ENCODE measurements around the gene RDH12.
"Not testable (repeated sequence)": the region's sequence is repeated elsewhere in the genome, so short reads cannot be mapped to it uniquely, and the experiment has no call there.

RDH12 gene

DNA sequence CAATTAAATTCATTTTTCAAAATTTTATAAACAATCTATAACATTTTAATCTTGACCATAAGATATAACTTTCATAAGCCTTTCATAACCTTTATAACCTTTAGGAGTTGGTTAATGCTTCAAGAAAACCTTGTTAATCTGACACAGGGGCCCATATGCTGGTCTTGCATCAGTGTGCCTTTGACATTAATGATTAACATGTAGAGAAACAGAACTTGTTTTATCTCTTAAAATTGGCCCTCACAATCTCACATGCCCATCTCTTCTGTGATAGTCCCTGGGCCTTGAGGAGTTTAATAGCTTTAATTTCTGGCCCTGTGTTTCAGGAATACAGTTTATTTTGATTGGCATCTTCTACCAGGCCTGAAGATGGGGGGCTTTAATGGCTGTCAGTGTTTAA lies 7.7 kb downstream of the RDH12 start:
- not testable (repeated sequence) for DNase-seq

DNA sequence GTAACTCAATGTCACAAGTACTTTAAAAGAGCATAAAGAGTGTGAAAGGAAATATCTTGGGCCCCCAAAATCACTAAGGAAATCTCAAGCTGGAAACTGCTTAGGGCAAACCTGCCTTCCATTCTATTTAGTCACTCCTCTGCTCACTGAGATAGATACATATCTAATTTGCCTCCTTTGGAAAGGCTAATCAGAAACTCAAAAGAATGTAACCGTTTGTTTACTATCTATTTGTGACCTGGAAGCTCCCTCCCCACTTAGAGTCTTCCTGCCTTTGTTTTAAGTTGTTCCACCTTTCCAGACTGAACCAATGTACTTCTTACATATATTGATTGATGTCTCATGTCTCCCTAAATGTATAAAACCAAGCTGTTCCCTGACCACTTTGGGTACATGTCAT lies 8.1 kb downstream of the RDH12 start:
- DNase-seq: not testable (repeated sequence)

GRCh38 chr14:67710209-67710608 lies 8.5 kb downstream of the RDH12 start:
- peak; percentile 23 for DNase-seq

DNA sequence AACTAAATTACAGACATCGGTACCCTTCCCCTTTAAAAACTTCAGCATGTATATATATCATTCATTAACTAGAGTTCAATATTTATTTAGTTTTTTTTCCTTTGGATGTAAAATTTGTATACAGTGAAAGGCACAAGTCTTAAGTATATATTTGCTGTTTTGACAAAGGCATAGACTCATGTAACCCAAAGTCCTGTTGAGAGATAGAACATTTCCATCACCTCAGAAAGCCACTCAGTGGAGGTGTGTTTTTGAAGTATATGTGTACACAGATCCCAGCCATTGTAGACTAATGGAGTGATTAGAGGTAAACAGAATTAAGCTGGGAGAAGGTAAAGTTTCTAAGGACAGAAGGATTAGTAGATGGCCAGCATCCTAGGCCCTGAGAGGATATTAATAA lies 15.4 kb downstream of the RDH12 start:
- DNase-seq: no peak

- DNase-seq: no peak
These were observed 16.6 kb downstream of the RDH12 start for GRCh38 chr14:67718265-67718664.

DNA sequence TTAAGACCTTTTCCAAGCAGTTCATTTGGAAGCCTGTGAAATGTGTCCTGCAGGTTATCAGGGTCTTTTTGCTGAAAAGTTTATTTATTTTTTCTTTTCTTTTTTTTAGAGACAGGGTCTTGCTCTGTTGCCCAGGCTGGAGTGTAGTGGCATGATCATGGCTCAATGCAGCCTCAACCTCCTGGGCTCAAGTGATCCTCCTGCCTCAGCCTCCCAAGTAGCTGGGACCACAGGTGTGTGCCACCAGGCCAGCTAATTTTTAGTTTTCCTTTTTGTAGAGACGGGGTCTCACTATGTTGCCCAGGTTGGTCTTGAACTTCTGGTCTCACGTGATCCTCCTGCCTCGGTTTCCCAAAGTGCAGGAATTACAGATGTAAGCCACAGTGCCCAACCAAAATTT lies 17.7 kb downstream of the RDH12 start:
- not testable (repeated sequence) for DNase-seq

DNA sequence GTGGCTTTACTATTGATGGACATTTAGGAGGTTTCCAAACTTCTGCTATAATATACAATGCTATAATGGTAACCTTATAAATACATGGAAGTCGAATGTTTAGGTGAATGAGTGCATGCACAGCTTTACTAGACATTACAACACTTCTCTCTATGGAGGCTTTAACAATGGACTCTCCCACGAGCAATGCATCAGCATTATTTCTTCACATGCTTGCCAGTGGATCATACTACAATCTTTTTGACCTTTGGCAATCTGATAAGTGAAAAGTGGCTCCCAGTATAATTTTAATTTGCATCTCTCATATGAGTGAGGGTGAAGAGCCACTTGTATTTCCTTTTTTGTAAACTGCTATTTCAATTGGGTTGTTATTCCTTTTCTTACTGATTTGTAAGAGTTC lies 18.2 kb downstream of the RDH12 start:
- DNase-seq: no peak

- DNase-seq: no peak
These were observed 20.2 kb downstream of the RDH12 start for GRCh38 chr14:67721875-67722274.

GRCh38 chr14:67722293-67722692 lies 20.6 kb downstream of the RDH12 start:
- DNase-seq: peak; percentile 45

DNA sequence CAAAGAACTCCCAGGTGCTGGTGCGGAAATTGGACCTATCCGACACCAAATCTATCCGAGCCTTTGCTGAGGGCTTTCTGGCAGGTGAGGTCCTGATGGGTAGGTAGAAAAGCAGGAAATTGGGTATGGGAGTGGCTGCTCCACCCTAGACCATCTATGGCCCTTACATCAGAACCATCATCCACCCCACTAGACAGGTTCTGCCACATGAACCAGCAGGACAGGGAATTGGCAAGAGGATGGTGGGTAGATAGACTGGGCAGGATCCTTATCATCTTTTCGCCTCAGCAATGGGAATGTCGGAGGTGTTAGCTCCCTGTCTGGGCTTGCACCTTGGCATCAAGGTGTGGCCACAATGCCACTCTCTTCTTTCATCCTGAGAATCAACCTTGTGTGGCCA lies 23.5 kb downstream of the RDH12 start:
- DNase-seq: no peak

- no peak for DNase-seq
These were observed 25.7 kb downstream of the RDH12 start for GRCh38 chr14:67727361-67727760.

DNA sequence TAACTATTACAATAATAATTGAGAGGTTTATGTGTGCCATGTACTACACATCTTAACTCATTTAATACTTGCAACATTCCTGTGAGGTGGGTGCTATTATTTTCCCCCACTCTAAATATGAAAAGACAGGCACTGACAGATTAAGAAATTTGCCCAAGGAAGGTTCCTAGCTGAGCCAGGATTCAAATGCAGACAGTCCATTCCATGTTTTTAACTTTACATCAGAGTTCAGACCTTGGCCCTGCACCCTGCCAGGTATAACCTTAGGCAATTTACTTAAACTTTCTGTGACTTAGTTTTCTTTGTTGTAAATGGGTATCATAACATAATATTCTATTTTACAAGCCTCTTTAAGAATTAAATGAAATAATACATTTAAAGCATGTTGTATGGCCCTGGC lies 26.6 kb downstream of the RDH12 start:
- no peak for DNase-seq

GRCh38 chr14:67729072-67729885 lies 27.6 kb downstream of the RDH12 start:
- DNase-seq: peak; percentile 64

DNA sequence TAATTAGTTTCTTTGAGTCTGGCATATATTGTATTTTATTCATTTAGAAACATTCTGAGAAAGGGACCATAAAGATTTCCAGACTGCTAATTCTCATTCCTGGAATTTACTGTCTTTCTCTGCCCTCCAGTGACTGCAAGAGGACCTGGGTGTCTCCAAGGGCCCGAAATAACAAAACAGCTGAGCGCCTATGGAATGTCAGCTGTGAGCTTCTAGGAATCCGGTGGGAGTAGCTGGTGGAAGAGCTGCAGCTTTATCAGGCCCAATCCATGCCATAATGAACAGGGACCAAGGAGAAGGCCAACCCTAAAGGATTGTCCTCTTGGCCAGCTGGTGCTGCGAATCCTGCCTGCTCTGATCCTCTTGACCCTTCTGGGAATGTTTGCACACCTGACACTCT lies 31.9 kb downstream of the RDH12 start:
- no peak for DNase-seq

GRCh38 chr14:67734675-67735074 lies 33.0 kb downstream of the RDH12 start:
- DNase-seq: no peak

DNA sequence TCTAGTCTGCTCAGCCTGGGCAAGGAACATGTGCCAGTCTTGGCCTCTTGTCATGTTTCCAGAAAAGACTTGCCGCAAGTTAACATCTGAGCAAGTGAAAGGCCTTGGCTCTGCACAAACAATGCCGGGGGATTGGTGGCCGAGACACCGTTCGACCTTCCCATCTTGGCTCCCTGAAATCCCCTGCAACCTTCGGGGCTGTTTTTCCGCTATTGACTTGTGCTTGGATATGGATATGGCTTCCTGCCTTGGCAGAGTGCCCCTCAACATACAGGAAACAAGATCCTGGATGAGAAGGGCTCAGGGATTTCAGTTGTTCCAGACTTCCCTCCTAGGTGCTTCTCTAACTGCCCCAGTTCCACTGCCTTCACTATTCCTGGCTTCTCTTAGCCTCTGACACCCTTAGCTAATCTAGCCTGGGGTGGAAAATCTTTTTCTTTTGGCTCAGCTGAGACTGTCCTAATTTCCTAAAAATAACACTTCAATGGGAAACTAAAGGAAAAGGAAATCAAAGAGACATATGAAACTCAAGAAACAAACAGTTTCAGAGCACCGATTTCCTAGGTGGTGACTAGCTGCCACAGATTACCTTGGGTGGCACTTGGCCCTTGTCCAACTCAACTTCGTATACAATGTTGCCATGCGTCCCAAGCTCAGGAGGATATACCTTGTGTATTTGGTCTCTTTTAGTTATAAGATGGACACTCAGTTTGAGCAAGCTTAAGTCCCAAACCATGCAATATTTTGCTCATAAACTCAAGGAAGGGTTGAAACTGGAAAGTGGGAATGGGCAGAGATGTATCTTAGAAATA lies 33.9 kb downstream of the RDH12 start:
- no peak for DNase-seq

GRCh38 chr14:67736771-67737170 lies 35.1 kb downstream of the RDH12 start:
- no peak for DNase-seq

DNA sequence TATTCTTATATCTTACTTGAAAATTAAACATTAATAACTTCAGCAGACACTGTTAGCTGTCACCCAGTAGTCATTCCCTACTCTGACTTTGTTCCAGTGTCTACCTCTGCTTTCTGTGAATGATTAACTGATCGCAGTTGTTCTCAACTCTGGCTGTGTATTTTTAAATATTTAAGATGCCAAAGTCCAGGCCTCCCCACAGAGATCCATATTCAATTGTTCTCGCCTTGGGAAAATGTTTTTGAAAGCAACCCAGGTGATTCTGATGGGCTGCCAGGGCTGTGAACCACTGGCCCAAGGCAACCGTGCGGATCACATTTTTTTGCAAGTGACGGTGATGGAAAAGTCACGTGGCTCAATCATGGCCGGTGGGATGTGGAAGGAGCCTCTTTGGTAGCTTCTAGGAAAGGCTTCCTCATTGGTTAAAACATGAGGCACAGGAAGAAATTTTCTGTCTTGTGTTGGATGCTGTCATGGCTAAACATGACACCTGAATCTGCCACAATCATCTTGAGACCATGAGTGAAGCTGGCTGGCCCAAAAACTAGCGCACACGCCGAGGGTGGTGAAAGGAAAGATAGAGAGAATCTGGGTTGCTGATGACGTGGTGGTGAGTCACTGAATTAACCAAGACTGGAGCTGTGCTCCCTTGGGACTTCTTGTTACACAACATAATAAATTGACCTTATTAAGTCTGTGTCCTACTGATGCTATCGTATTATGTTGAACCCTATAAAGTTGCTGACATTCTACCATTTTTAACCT lies 37.2 kb downstream of the RDH12 start:
- DNase-seq: peak; percentile 68

DNA sequence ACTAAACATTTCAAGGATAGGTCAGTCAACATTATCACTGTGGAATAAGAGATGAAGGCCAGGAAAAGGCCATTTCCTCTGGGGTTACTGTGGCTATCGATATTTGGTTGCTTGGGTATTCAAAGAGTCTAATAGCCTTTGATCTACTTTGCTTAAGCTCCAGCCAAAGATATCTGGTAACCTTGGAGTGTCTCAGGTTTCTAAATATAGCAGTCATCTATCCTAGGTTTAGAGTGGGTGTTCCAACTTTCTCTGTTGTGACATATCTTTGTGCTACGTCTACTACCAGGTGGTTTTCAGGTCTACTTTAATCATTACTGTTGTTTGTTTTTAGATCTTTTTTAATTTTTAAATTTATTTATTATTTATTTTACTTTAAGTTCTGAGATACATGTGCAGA lies 42.4 kb downstream of the RDH12 start:
- DNase-seq: no peak

DNA sequence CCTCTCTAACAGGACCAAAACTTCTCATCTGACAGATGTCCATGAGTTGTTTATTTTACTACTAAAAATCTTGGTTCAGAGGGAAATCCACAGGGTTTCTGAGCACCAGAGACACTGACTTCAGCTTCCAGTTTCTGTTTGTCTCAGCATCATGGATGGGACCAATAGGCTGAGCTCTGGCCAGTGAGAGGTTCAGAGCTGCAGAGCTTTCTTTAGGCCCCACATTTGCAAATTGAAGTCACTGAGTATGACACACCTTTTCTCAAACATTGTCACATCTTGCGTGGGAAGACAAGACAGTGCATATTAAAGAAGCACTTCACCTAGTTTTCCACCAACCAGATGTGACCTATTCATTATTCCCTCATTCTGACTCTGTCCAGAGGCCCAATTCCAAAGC lies 45.2 kb downstream of the RDH12 start:
- DNase-seq: no peak

GRCh38 chr14:67748312-67748711 lies 46.6 kb downstream of the RDH12 start:
- DNase-seq: no peak

GRCh38 chr14:67749341-67750084 lies 47.8 kb downstream of the RDH12 start:
- no peak for DNase-seq

- no peak for DNase-seq
These were observed 54.8 kb downstream of the RDH12 start for GRCh38 chr14:67756496-67756895.
